ENCODE measurements around the gene SLC35F4.

- TF ChIP-seq CTCF (conservative IDR thresholded peaks at IDR 0.05; ENCODE audit: low read depth, low read length): no peak
- TF ChIP-seq EZH2 (IDR thresholded peaks at IDR 0.05; ENCODE audit: low read length, unreplicated experiment): no peak
Observed at GRCh38 chr14:57732463-57733285, 133.2 kb downstream of the SLC35F4 start.
